HG03469 (cell line): ENCODE measurements around the gene LRRC66.

Experiments used
- ATAC-seq: cut with Tn5 transposase; IDR thresholded peaks from one replicate; pipeline ENCODE4 v1.9.1; 2021; ENCODE audit warnings: mild to moderate bottlenecking, moderate library complexity, moderate number of reproducible peaks; ENCODE audit not compliant: unreplicated experiment

Gene LRRC66

DNA sequence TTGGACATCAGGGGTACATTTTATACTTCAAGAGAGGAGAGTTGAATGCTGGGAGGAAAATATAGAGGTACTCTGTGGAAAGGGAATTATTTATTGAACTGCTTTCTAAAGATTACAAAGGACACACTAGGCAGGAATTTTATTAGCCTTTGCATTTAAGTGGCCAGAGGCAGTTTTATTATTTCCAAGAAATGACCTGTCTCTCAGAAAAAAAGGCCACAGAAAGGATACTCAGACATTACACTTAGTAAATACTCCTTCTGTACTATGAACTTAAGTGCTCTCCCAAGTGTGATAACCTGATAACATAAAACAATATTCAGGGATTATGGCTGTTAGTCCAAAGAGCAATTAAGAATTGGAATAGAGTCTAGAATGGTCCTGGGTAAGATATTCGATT is 7.5 kb downstream of the LRRC66 start:
- no peak for ATAC-seq

DNA sequence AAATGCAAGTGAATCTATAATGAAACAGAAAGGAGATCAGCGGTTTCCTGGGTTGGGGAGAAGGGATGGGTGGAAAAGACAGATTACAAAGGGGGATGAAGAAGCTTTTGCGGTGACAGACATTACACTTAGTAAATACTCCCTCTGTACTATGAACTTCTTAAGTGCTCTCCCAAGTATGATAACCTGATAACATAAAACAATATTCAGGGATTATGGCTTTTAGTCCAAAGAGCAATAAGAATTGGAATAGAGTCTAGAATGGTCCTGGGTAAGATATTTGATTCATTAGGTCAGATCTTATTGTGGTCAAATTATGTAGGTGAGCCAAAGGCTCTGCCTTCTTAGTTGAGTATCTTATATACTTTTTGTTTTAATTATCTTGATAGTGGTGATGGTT is 9.2 kb downstream of the LRRC66 start:
- ATAC-seq, result no peak

DNA sequence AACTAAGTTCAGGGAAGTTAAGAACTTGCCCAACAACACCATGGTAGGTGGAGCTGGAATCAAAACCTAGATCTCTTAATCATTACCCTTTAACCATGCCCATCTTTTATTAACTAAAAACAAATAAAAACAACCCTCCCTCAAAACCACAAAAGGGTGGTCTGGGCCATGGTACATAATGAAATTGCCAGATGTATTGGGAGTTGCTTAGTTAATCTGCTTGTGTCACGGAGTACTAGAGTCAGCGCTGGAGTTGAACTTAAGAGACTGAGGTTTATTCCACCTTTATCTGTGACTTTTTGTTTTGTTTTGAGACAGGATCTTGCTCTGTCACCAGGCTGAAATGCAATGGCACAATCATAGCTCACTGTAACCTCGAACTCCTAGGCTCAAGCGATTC is 13.3 kb downstream of the LRRC66 start:
- ATAC-seq, result no peak

DNA sequence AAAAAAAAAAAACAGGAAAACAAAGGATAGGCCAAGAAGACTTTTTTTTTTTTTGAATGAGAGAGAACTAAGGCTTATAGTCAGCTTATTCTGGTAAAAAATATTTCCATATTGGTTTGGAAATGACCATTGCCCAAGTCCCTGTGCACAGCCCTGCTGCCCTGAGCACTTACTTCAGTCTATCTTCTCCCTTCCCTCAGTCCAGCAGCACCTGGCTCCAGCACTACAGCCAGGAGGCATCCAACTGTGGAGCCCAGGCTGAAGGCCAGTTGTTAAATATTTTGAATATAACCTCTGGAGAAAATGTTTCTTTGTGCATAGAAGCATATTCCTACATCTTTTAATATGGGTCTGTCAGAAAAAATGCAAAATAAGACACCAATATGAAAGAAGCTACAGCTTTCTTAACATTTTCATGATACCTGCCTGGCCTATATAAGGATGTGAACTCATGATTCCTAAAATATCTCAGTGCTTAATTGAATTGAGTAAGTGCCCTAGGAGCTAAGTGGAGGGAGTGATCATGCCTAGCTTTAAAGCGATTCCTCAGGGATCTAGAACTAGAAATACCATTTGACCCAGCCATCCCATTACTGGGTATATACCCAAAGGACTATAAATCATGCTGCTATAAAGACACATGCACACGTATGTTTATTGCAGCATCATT is 14.4 kb downstream of the LRRC66 start:
- no peak for ATAC-seq

DNA sequence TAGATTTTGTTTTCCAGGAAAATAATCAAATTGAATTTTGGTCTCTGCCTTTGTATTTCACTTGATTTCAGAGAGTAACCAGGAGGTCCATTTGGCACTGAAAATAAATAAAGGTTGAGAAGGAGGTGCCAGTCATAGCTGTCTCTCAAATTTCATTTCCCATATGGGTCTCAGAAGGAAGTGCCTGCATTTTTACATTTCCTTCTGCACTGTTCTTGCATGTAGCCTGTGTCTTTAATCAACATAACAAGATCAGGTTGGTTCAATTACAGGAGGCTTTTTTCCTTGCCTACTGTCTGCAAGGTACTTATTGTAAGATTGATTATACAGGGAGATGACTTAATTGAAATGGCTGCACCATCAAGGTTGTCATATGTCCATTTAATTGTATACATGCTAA is 15.7 kb downstream of the LRRC66 start:
- no peak for ATAC-seq

DNA sequence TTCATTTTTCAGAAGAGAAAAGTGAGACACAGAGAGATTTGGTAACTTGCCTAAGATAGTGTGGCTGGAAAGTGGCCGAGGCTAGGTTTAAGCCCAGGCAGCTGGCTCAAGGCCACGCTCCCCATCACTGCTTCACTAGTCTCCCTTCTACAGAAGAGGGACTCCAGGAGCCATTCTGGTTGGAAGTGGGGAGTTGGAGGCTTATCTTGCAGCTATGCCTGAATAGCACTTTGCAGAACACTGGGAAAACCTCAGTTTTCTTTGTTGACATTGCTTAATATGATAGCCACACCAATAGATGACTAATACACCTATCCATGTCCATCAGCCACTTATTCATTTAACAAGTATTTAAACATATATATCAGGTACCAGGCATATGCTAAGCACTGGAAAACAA is 18.5 kb downstream of the LRRC66 start:
- no peak for ATAC-seq

DNA sequence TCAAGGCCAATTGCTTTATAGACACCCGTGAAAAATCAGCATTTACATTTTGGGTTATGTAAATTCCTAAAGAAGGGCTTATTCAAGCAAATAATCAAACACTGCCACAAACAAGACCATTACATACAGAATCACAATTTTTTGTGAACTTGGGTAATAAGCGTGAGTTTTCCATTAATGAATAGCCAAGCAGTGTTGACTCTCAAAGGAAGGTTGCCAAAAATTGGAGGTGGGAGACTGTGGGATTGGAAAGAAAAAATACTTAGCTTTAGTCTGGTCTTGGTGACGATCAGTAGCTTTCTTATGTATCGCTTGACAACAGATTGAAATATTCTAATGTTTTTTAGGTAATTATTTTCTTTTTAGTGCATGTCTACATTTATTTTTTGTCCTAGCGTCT is 20.9 kb downstream of the LRRC66 start:
- no peak for ATAC-seq

DNA sequence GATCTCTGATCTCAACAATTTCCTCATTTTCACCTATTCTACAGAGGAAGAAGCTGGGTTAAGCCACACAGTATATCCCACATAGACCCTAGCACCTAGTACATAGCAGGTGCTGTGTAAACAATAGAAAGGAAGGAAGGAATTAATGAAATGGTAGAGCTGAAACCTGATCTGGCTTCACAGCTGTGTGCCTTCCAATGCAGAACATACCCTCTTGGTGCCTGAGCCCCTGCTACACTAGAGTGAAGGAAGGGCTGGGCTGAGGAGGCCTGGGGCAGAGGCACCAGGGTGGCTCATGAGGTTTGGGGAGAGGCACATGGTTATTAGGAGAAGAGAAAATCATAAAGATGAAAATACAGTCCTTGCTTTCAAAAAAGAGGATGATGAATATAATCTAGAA is 21.3 kb downstream of the LRRC66 start:
- ATAC-seq, result no peak

DNA sequence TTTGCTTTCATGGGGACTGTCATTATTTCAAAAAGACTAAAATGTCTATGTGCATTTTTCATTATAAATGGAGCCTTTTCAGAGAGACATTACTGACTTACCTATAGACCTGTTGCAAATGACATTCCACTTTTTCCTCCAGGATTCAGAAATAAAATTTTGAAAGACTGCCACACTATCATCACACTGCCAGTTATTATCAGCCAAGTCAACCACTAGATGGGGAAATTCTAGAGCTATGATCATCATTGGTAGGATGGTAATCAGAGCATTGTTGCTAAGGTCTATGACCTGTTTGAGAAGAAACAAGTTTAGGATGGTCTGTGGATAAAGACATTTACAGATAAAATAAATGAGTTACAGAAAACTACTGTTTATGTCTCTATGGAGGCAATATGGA is 22.5 kb downstream of the LRRC66 start:
- ATAC-seq, result no peak

DNA sequence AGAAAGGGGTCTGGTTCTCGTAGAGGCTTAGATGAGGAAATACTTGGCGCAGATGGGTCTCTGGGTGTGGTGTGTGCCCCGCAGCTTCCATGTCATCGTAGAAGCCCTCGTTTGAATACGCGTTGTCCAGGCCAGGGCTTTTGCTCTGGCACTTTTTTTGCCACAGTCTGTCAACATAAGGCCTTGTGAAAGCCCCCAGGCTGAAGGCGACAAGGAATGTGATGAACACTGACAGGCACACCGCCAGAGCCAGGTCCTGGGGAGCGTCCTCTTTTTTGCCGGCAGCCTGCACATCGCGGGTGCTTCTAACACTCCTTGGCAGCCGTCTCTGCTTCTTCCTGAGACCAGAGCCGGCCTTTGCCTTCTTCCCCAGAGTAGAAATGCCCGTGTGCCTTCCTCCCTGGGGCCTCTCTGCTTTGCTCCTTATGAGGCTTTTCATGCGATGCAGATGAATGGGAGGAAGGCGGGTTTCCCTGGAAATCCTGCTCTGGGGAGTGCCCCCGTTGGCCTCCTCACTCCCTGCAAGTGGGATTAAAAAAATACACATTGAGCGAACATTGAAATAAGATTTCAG is 24.4 kb downstream of the LRRC66 start:
- no peak for ATAC-seq

DNA sequence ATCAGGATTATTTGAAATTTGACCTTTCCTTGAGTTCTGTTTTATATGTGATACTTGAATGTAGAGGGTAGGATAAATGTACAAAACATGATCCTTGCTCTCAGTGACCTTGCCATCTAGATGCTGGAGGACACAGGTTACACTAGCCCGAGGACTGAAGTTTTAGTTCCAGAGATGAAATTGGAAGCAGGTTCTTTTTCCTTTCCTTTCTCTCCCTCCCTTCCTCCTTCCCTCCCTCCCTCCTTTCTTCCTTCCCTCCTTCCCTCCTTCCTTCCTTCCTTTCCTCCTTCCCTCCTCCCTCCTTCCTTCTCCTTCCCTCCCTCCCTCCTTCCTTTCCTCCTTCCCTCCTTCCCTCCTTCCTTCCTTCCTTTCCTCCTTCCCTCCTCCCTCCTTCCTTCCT is 54.3 kb downstream of the LRRC66 start:
- ATAC-seq, result no peak

DNA sequence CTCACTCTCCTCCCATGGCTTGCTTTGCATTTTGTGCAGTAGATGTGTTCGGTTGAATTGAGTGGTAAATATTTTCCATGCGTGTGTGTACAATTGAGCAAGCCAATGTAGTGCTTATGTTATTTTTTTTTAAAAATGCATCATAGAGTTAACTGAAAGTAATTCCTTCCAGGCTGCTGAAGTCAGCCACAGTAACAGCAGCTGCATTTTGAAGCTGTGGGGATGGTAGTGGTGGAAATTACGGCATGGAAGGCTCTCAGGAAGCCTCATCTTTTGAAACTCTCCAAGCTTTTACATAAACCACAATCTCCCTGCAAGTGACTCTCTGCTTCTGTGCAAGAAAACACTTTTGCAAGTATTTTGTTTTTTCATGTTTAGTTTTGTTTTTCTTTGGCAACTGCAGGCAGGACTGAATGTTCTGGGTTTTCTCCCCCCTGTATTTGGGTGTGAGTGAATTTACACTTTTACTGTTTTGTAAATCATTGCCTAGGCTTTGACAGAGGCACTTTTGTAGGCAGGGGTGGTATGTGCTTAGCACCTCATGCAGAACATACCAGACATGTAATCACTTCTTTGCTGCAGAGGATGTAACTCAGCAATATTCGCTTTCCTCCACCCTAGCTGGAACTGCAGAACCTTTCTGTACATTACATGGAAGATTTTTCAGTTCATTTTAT is 56.2 kb downstream of the LRRC66 start:
- no peak for ATAC-seq

DNA sequence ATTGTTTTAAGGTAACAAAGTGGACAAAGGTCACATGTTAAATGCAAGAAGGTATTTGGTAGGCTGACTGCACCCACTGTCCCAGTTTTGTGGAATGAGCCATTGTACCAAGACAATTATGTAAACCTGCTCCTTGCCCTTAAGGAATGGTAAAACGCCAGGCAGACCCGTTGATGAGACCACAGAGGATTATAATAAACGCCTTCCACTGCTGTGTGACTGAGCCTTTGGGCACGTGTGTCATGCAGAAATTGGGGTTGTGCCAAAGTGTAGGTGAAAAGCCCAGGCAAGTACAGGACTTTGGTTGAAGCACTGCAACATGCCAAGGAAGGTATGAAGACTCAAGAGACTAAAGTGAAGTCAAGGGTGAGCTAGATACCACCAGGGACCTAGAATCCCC is 59.7 kb downstream of the LRRC66 start:
- no peak for ATAC-seq

DNA sequence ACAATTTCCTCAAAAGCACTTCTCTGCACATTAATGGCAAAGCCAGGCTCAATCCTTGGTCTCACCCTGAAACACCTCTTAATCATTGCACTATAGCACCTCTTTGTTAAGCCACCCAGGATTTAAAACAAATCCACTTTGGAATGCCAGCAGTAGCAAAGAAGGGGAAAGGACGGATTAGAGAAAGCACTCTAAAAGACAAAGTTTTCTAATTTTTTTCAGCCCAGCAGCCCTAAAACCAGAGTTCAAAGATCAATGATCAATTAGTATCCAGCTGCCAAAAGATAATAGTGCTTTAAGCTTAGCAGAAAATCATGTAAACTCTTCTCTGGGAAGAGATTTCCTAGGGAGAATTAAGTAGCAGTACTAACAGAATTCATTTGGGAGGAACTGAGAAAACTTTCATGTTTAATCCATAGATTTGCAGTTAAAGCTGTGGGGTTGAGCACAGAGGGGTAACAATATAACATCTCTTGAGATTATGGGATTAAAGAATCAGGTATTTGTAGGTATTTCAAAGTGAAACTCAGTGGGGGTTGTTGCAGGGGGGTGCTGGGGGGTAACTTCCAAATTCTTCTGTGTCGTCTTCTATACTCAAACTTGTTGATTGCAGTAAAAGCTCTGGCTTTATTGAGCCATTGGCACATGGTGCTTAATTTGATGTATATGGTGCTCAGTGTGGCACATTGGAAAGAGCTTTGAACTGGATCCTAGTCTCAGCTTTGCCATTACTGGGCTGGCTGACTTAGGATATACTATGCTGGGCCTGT is 61.8 kb downstream of the LRRC66 start:
- no peak for ATAC-seq
